Tibial nerve (tissue), 4 donors: Measurements from ENCODE around the gene TBC1D23. TPM values are rescaled to one million over a fixed set of nuclear protein-coding genes. Genes with fewer than 3 reads are reported as not detected.

Experiments used
- DNase-seq, 2 donors: peaks; one replicate each; pipeline ENCODE4 v3.0.0-alpha.2; 2019; ENCODE audit warnings: low spot score in 2 of 2
- H3K27ac ChIP-seq, 4 donors: fragments of 200-600 bp; sonication (generic) in 3 of 4; one replicate each; pipeline ENCODE4 v1.5.1; 2017 to 2019; ENCODE audit warnings: mild to moderate bottlenecking in 1 of 4
- H3K27me3 ChIP-seq, 2 donors: fragments of 200-600 bp; sonication (generic) in 1 of 2; one replicate each; pipeline versions ENCODE4 v1.5.1 to v1.6.0; 2017 to 2019
- H3K36me3 ChIP-seq, 3 donors: fragments of 200-600 bp; sonication (generic); one replicate each; pipeline ENCODE4 v1.5.1; 2018 to 2019
- H3K4me1 ChIP-seq, 4 donors: fragments of 200-600 bp; sonication (generic) in 3 of 4; one replicate each; pipeline ENCODE4 v1.5.1; 2017 to 2019
- H3K4me3 ChIP-seq, 4 donors: fragments of 200-600 bp; sonication (generic) in 3 of 4; one replicate each; pipeline ENCODE4 v1.5.1; 2017 to 2019; ENCODE audit warnings: mild to moderate bottlenecking in 1 of 4, moderate library complexity in 1 of 4
- H3K9me3 ChIP-seq, 4 donors: fragments of 200-600 bp; sonication (generic) in 3 of 4; one replicate each; pipeline ENCODE4 v1.5.1; 2017 to 2019
- EP300 ChIP-seq, 2 donors: sonication (generic); formaldehyde crosslinking; IDR thresholded peaks; one replicate each; pipeline ENCODE4 v1.6.1; 2017; ENCODE audit warnings: antibody characterized with exemption in 2 of 2, mild to moderate bottlenecking in 1 of 2
- POLR2A ChIP-seq, 2 donors: fragments of 450-650 bp; IDR thresholded peaks; one replicate each; pipeline ENCODE4 v1.6.1; 2017; ENCODE audit warnings: antibody characterized with exemption in 2 of 2, mild to moderate bottlenecking in 2 of 2, moderate library complexity in 2 of 2
- WGBS, 2 donors: methylation state at CpG; one replicate each; pipeline ENCODE4 v1.1.5; 2018; 5-methylcytosine and 5-hydroxymethylcytosine counted together
- total RNA-seq, 4 donors: library from RNA; depleted of rRNA; stranded (reverse); fragments of >200 nt; gene quantifications; one replicate each; pipeline ENCODE4 v1.1.0, GENCODE V29; 2016
- TF ChIP-seq, protein P1 (sequence below), 5 experiments: fragments of 200-600 bp in 3 of 5; fragments of 450-650 bp in 2 of 5; sonication (generic) in 3 of 5; IDR thresholded peaks; one replicate each; pipeline ENCODE4 v1.5.1; 2016 to 2019; ENCODE audit warnings: antibody characterized with exemption in 5 of 5, mild to moderate bottlenecking in 3 of 5, moderate library complexity in 2 of 5

Gene TBC1D23
- total RNA-seq, 4 donors from 2014 or later, result 21.6 to 32.2 (median 28.2) TPM

DNA sequence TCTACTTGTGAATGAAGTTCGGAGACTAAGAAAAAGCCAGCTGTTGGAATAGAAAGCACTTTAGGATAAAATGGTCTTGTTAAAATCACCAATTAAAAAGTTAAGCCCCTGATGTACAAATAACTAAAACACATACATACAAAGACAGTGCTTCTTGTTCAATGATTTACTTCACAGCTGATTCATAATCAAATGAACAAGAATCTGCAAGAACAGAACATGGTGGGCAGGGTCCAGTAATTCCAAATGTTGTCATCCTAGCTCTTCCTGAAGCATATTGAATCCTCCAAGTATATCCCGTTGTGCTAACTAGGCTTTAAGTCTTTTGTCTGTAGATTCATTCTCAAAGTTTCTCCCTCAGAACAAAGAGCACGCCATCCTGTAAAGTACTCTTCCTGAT, 98.2 kb downstream of the TBC1D23 start:
- H3K27me3 ChIP-seq, result no peaks in the 10 kb centered on the region
- H3K27ac ChIP-seq, result no peak overlapping the region
- no peak for DNase-seq
- peaks cover 0 to 7% (median 0%) of the 10 kb centered on the region in 4 donors for H3K9me3 ChIP-seq
- H3K4me3 ChIP-seq, result no peak overlapping the region
- no peak for TF ChIP-seq EP300 (IDR thresholded peaks at IDR 0.05)
- TF ChIP-seq, protein P1, sequence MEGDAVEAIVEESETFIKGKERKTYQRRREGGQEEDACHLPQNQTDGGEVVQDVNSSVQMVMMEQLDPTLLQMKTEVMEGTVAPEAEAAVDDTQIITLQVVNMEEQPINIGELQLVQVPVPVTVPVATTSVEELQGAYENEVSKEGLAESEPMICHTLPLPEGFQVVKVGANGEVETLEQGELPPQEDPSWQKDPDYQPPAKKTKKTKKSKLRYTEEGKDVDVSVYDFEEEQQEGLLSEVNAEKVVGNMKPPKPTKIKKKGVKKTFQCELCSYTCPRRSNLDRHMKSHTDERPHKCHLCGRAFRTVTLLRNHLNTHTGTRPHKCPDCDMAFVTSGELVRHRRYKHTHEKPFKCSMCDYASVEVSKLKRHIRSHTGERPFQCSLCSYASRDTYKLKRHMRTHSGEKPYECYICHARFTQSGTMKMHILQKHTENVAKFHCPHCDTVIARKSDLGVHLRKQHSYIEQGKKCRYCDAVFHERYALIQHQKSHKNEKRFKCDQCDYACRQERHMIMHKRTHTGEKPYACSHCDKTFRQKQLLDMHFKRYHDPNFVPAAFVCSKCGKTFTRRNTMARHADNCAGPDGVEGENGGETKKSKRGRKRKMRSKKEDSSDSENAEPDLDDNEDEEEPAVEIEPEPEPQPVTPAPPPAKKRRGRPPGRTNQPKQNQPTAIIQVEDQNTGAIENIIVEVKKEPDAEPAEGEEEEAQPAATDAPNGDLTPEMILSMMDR (IDR thresholded peaks at IDR 0.05), result no peak
- TF ChIP-seq POLR2A (IDR thresholded peaks at IDR 0.05), result no peak
- 91 to 93% methylated on average over 3 of the region's 3 CpGs for WGBS, 2 donors
- H3K4me1 ChIP-seq, result no peaks in the 10 kb centered on the region
- H3K36me3 ChIP-seq, result peaks cover 2 to 95% (median 5%) of the 10 kb centered on the region in 3 donors

DNA sequence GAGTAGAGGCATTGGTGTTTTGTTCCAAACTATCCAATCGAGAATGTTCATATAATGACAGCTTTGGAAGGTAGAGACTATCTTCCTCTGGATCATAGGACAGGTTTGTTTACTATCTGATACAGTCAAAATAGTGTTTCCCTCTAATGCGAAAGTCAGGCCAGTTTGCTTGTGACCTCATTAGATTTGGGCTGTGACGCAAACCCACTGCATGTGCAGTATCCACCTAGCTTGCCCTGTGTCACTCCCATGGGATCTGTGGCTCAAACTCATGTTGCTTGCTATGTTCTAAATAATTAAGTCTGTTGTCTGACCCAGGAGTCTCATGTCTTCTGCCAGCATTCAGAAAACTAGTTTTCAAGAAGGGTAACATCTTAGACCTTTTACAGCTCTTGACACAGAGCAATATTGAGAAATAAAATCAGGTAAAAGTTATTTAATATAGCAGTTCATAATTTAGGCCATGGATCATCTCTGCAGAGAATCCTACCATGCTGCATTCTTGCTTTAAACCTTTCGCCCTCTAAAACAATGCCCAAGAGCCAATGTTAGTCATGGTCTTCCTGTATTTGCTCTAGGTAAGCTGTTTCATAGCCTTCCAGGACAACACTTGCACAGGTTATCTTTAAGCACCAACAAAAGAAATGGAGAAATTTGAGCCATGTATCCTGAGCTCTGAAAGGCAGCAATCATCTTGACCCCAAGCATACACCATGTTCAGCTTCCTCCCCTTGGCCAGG, 100.1 kb downstream of the TBC1D23 start:
- Histone ChIP-seq H3K4me3 (no peak overlapping the region), H3K9me3 (peaks cover 0 to 7% (median 0%) of the 10 kb centered on the region in 4 donors), H3K27ac (no peak overlapping the region), H3K27me3 (no peaks in the 10 kb centered on the region), H3K36me3 (peaks cover 0 to 95% (median 0%) of the 10 kb centered on the region in 3 donors), H3K4me1 (no peaks in the 10 kb centered on the region)
- TF ChIP-seq EP300 (IDR thresholded peaks at IDR 0.05) (no peak), POLR2A (IDR thresholded peaks at IDR 0.05) (no peak)
- TF ChIP-seq, protein P1 (IDR thresholded peaks at IDR 0.05), result no peak
- no peak for DNase-seq
- WGBS, 2 donors, result 89 to 96% methylated on average over 4 of the region's 4 CpGs

DNA sequence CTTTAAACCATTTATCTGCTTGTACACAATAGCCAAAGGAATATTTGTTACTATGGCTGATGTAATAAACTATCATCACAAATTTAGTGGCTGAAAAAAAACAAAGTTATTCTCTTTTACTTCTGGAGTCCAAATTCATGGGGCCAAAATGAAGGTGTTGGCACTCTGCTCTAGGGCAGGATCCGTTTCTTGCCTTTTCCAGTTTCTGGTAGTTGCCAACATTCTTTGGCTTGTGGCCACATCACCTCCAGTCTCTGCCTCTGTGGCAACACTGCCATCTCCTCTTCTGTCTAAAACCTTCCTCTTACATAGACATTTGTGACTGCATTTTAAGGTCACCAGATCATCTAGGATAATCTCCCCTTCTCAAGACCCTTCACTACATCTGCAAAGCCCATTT, 101.1 kb downstream of the TBC1D23 start:
- DNase-seq, result no peak
- WGBS, 2 donors, result 77 to 79% methylated on average over 1 of the region's 1 CpG
- Histone ChIP-seq H3K4me1 (no peaks in the 10 kb centered on the region), H3K27me3 (no peaks in the 10 kb centered on the region), H3K9me3 (peaks cover 0 to 7% (median 0%) of the 10 kb centered on the region in 4 donors), H3K27ac (no peak overlapping the region), H3K36me3 (peaks cover 0 to 96% (median 0%) of the 10 kb centered on the region in 3 donors), H3K4me3 (no peak overlapping the region)
- no peak for TF ChIP-seq POLR2A (IDR thresholded peaks at IDR 0.05)
- no peak for TF ChIP-seq EP300 (IDR thresholded peaks at IDR 0.05)
- TF ChIP-seq, protein P1 (IDR thresholded peaks at IDR 0.05), result no peak

DNA sequence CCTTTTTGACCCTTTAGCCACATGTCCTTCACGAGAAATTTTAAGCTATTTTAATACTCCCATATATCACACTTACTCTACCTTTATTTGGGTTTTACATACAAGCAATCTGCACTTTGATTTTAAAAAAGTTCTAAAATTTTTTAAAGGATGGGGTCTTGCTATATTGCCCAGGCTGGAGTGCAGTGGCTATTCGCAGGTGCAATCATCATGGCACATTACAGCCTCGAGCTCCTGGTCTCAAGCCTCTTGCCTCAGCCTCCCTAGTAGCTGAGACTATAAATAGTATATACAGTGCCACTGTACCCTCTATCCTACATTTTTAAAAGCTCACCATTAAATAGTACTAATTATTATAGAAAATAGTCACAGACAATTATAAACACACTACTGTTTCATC, 103.6 kb downstream of the TBC1D23 start:
- H3K27ac ChIP-seq, result no peak overlapping the region
- no peaks in the 10 kb centered on the region for H3K27me3 ChIP-seq
- H3K36me3 ChIP-seq, result peaks cover 0 to 100% (median 4%) of the 10 kb centered on the region in 3 donors
- WGBS, 2 donors, result 93 to 97% methylated on average over 3 of the region's 3 CpGs
- H3K4me3 ChIP-seq, result no peak overlapping the region
- TF ChIP-seq, protein P1 (IDR thresholded peaks at IDR 0.05), result no peak
- TF ChIP-seq EP300 (IDR thresholded peaks at IDR 0.05), result no peak
- TF ChIP-seq POLR2A (IDR thresholded peaks at IDR 0.05), result no peak
- peaks cover 0 to 7% (median 0%) of the 10 kb centered on the region in 4 donors for H3K9me3 ChIP-seq
- no peaks in the 10 kb centered on the region for H3K4me1 ChIP-seq
- DNase-seq, result no peak

DNA sequence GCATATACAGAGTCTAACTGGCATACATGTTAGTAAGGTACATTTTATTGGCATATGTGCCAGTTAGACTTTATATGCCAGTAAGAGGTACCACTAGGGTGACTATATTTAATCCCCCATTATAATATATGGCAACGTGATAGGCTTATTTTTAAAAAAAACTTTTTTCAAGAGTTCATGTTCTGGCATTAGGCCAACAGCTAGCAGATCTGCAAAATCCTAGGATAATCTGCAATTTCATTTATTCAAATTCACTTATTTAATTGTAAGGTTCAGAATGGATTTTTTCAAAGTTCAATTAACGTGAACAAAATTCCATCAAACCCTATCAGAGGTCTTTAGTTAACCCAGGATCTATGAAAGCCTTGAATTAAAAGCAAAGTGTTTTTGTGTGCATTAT, 105.6 kb downstream of the TBC1D23 start:
- no peaks in the 10 kb centered on the region for H3K27me3 ChIP-seq
- DNase-seq, result no peak
- TF ChIP-seq EP300 (IDR thresholded peaks at IDR 0.05), result no peak
- TF ChIP-seq POLR2A (IDR thresholded peaks at IDR 0.05), result no peak
- TF ChIP-seq, protein P1 (IDR thresholded peaks at IDR 0.05), result no peak
- H3K27ac ChIP-seq, result no peak overlapping the region
- 72 to 82% methylated on average over 2 of the region's 2 CpGs for WGBS, 2 donors
- peaks cover 0 to 7% (median 0%) of the 10 kb centered on the region in 4 donors for H3K9me3 ChIP-seq
- peaks cover 0 to 99% (median 6%) of the 10 kb centered on the region in 3 donors for H3K36me3 ChIP-seq
- H3K4me3 ChIP-seq, result no peak overlapping the region
- H3K4me1 ChIP-seq, result no peaks in the 10 kb centered on the region
